ENCODE measurements around the gene GOLGA1. TPM values are rescaled to one million over a fixed set of nuclear protein-coding genes. Genes with fewer than 3 reads are reported as not detected.

GOLGA1 gene
- polyA plus RNA-seq, 1 of the 3 experiments (the other 2 are of a cell fraction), result 10.0 TPM

DNA sequence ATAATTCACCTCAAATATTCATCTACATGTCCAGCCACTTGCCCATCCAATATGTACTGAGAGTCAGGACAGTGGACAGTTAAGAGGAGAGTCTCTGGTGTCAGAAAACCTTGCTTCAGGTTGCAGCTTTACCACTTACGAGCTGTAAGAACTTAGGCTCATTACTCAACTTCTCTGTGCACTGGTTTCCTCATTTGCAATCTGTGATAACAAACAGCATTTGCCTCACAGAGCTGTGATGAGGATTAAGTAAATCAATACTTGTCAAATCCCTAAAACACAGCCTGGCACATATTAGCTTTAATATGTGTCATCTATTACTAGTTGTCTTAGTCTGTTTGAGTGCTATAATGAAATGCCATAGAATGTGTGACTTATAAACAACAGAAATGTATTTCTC is 8.6 kb downstream of the GOLGA1 start:
- DNase-seq, result no peak
- Histone ChIP-seq H3K79me2 (ENCODE audit: insufficient read depth) (no peaks in the 10 kb centered on the region), H3K9ac (no peak overlapping the region), H3K9me2 (no peaks in the 10 kb centered on the region), H3K9me3 (no peaks in the 10 kb centered on the region), H3K4me3 (ENCODE audit: low read depth in 2 of 2, low read length in 1 of 2) (no peak overlapping the region), H4K20me1 (ENCODE audit: insufficient read depth) (no peaks in the 10 kb centered on the region), H3F3A (replicated peaks; ENCODE audit: insufficient read depth) (peaks cover 7% of the 10 kb centered on the region), H3K4me2 (no peak overlapping the region), H3K27me3 (ENCODE audit: insufficient read depth) (no peaks in the 10 kb centered on the region), H2AFZ (ENCODE audit: low read depth) (no peak overlapping the region), H3K4me1 (ENCODE audit: control insufficient read depth in 1 of 2, insufficient read depth in 2 of 2, low read depth in 1 of 2, low read length in 1 of 2) (no peaks in the 10 kb centered on the region; a peak in 1 of 4 replicates), H3K36me3 (replicated peaks in 1 of 2; ENCODE audit: control insufficient read depth in 1 of 2, insufficient read depth in 2 of 2, low read length in 1 of 2) (peaks cover 55 to 66% of the 10 kb centered on the region in 2 experiments), H3K27ac (ENCODE audit: low read depth in 2 of 2, low read length in 1 of 2) (no peak overlapping the region)
- WGBS (ENCODE audit: low lambda C conversion rate), result 100% methylated on average over 1 of the region's 1 CpG
- ChIA-PET POLR2A (no interaction called here), CTCF (interaction anchor here (1.0 kb wide), 1 partner anchor 10 kb away, joined by 3 read pairs; no protein-coding TSS in a partner anchor)
- no peak for TF ChIP-seq YY1 (IDR thresholded peaks at IDR 0.05; ENCODE audit: low read depth)
- no peak for TF ChIP-seq FOXM1 (IDR thresholded peaks at IDR 0.05; ENCODE audit: low read depth)
- TF ChIP-seq ZBTB33 (IDR thresholded peaks at IDR 0.05; ENCODE audit: borderline replicate concordance, low read depth), result no peak
- TF ChIP-seq RFX5 (IDR thresholded peaks at IDR 0.05; ENCODE audit: low read length), result no peak
- no peak for TF ChIP-seq ELF1 (IDR thresholded peaks at IDR 0.05)
- no peak for TF ChIP-seq TAF1 (IDR thresholded peaks at IDR 0.05; ENCODE audit: borderline replicate concordance, low read depth, low read length)
- TF ChIP-seq MEF2A (IDR thresholded peaks at IDR 0.05; ENCODE audit: borderline replicate concordance, low read depth), result no peak
- no peak for TF ChIP-seq USF1 (IDR thresholded peaks at IDR 0.05; ENCODE audit: borderline replicate concordance, low read depth)
- no peak for TF ChIP-seq REST (IDR thresholded peaks at IDR 0.05; ENCODE audit: low read depth, low read length)
- TF ChIP-seq NFIC (IDR thresholded peaks at IDR 0.05; ENCODE audit: borderline replicate concordance), result no peak
- TF ChIP-seq EP300 (IDR thresholded peaks at IDR 0.05; ENCODE audit: borderline replicate concordance in 1 of 2, low read depth in 1 of 2, low read length in 1 of 2), result no peak
- TF ChIP-seq POLR2AphosphoS5 (IDR thresholded peaks at IDR 0.05; ENCODE audit: low read depth, low read length), result no peak
- TF ChIP-seq PBX3 (IDR thresholded peaks at IDR 0.05), result no peak
- TF ChIP-seq GATA2 (CRISPR knock-in tag; IDR thresholded peaks at IDR 0.05), result no peak
- no peak for TF ChIP-seq GABPA (IDR thresholded peaks at IDR 0.05; ENCODE audit: low read depth)
- TF ChIP-seq, protein P1, sequence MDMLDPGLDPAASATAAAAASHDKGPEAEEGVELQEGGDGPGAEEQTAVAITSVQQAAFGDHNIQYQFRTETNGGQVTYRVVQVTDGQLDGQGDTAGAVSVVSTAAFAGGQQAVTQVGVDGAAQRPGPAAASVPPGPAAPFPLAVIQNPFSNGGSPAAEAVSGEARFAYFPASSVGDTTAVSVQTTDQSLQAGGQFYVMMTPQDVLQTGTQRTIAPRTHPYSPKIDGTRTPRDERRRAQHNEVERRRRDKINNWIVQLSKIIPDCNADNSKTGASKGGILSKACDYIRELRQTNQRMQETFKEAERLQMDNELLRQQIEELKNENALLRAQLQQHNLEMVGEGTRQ (IDR thresholded peaks at IDR 0.05; ENCODE audit: borderline replicate concordance, low read depth, low read length), result no peak
- TF ChIP-seq TCF12 (IDR thresholded peaks at IDR 0.05), result no peak
- no peak for TF ChIP-seq SMC3 (IDR thresholded peaks at IDR 0.05; ENCODE audit: low read depth, low read length)
